Stimulated activated CD8-positive, alpha-beta memory T cell treated with anti-CD3 and anti-CD28 coated beads, Interleukin-12 subunit alpha, Interleukin-12 subunit beta, amount 100 ng/mL, for 4 hours (primary cell): ENCODE data around the gene RAB43.

ENCODE experiments used
- DNase-seq: peaks from one replicate; pipeline ENCODE4 v3.0.0-alpha.2; 2020; ENCODE audit warnings: low read depth

Gene RAB43

DNA sequence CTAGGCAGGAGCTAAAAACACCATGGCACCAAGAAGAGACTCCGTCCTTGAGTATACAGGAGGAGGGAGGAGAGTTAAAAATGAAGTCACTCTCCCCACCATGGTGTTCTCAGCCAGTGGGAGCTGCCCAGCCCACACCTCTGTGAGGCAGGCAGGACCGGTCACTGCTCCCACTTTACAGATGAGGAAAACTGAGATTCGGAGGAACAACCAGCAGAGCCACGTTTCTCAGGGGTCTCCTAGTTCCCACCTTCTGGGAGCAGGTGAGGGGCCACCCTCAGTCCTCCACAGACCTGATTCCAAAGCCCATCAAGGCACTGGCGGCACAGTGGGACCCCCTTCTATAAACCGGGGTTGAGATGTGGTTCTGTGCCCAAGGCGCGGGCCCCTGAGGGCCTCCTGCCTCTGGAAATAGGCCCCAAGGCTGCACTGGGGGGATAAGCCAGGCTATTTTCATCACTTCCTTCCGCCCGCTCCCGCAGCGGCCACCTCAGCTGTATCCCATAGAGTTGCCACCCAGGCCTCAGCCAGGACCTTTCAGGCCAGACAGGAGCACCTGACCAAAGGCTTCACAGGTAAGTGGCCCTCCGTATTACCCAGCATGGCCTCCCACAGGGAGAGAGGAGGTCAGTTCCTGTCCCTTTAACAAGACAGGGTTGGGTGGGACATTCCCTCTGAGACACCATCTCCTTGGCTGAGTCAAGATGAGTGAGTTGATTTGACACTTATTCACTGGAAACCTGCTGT, 61.2 kb downstream of the RAB43 start, which contains the start of gene GP9:
Gene GP9, plus strand, starts transcription at position 504 of the 747 bp plus-strand sequence. CDS start 961 bp downstream, outside the sequence.
- no peak for DNase-seq

DNA sequence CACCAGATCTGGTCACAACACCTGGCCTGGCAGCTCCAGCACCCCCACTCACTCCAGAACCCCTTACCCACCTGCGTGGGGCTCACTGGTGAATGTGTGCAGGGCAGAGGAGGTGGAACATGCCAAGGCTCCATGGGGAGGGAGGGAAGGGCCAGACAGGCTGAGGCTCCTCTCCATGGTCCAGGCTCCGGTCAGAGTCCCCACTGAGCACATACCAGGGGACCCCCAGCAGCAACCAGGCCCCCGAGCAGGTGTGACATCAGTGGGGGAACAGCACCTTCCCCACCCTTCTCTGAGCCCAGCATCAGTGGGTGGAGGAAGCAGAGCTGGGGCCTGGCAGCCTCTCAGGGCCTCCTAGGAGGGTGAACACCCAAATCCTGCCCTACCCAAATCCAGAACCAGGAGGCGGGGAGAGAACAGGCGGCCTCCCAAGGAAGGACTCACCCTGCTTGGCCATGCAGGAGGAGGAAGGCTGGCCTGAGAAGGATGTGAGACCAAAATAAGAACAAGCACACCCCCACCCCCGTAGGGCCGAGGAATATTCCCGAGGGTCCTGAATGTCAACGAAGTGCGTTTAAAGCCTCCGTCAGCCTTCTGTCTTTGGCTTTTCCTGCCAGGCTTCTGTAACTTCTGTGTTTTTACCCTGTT, 62.2 kb downstream of the RAB43 start:
- DNase-seq = no peak

- no peak for DNase-seq
Observed at GRCh38 chr3:129058441-129059200, 63.0 kb downstream of the RAB43 start.

GRCh38 chr3:129057249-129057648, 64.4 kb downstream of the RAB43 start:
- DNase-seq = no peak

GRCh38 chr3:129056451-129057173, 65.0 kb downstream of the RAB43 start:
- DNase-seq = no peak

DNA sequence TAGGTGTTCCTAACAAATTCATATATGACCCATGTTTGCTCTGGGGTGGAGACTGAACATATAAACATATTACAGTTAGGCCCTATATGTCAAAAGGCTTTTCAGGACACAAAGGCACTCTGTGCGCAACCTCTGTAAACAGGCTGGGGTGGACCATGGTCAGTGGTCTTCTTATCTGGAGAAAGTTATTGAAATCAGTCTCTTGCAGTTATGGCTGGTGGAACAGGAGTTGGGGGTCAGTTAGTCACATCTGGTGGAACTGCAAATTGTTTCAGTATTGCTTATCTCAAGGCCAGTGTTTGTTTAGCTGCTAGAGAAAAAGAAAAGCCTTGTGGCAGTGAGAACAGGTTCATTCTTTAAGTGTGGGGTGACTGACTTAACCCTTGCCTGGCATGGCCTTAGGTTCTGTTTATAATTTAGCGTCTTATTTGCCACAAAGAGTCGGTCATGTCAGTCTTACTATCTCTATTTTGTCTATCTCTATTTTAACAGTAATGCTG, 66.9 kb downstream of the RAB43 start:
- DNase-seq = no peak

- DNase-seq = no peak
Observed at GRCh38 chr3:129052675-129053074, 68.9 kb downstream of the RAB43 start.

- DNase-seq = no peak
Observed at GRCh38 chr3:129051871-129052340, 69.7 kb downstream of the RAB43 start.

- DNase-seq = no peak
Observed at GRCh38 chr3:129050556-129051295, 70.9 kb downstream of the RAB43 start.

- no peak for DNase-seq
Observed at GRCh38 chr3:129047553-129047839, 74.1 kb downstream of the RAB43 start.

GRCh38 chr3:129046732-129047552, 74.7 kb downstream of the RAB43 start:
- no peak for DNase-seq

DNA sequence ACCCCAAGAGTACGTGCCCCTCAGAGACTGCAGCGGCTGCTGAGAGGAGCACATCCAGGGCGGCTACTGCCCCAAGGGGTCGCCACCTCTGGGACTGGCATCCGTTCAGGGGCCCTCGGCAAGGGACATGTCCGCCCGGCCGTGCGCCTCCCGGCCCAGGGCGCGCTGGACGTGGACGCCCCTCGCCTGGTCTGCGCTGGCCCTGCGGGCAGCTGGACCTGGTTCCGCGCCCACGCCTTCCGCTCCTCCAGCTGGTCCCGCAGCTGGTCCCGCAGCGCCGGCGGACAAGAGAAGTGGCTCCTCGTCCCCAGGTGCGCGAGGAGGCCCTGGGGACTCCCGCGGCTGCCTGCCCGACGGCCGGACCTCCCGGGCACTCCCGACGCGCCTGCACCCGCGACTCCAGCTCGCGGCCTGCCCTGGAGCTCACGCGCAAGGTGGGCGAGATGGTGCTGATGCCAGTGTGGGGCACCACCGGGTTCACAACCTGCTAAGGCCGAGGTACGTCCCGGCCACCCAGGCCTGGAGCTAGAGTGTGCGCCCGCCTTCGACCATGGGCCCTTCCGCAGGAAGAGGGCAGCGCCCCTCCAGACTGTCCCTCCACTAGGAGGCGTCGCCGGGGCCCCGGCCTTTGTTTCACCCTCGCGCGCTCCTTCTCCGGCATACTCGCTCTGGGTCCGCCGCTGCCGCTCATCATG, 75.4 kb downstream of the RAB43 start:
- DNase-seq = no peak

DNA sequence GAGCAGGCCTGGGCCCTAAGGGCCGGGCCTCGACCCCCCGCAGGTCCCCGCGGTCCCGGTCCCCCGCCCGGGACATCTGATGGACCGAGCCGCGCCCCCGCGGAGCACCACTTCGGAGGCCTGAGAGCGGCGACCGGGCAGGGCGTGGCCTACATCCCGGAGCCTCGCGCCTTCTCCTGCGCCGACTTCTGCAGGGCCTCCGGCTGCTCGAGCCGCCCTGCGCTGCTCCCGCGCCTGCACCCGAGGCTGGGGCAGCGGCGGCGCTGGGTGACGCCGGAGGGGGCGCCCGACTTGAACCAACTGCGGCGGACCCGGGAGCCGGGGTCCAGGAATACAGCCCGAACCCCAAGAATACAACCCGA, 75.9 kb downstream of the RAB43 start:
- no peak for DNase-seq

GRCh38 chr3:129040579-129041300, 80.9 kb downstream of the RAB43 start:
- no peak for DNase-seq

DNA sequence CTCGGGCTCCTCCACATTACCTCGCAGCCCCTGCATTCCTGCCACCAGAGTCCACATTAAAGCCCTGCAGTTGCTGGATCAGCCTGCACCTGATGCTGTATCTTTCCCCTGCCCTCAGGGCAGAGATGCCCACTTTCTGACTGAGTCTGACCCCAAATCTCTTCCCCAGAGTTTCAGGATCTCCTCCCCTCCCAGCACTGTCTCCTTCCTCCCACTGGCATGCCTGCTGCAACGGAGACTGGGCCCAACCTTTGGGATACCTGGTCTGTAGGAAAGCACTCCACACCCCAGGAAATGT, 81.6 kb downstream of the RAB43 start:
- no peak for DNase-seq

- DNase-seq = no peak
Observed at GRCh38 chr3:129039271-129040038, 82.1 kb downstream of the RAB43 start.

DNA sequence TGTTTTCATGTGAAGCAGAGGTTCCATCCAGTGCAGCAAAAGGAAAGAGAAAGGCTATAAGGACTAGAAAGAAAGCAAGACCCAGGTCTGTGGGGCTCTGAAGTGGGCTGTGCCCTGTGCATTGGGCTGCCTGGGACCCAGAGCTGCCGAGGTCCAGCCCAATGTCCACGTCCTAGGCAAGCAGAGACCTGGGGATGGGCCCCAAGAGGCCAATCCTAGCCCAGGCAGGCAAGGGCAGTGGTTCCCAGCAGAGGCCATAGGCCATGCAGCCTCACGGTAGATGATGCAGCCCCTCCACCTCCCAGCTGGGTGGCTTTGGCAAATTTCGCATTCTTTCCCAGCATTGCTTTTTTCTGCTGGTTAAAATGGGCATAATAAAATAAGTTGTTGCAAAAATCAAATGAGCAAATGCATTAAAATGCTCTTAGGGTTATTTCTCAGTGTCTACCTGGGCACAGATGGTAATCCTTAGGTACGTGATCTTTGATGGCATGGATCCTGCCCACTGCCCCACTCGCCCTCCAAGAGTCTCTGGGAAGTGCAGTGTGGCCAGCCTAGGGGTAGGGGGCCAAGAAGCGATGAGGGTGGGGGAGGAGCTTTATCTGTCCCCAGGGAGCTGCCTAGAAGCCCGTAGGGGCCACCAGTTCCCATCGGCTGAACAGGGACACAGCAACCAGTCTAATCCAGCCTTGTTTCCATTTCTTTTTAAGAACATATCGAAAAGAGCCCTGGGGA, 83.3 kb downstream of the RAB43 start:
- no peak for DNase-seq
